Kidney epithelial cell (primary cell): ENCODE data around the gene TDP1. TPM values are rescaled to one million over a fixed set of nuclear protein-coding genes. Genes with fewer than 3 reads are reported as not detected.

Source experiments
- DNase-seq: peaks from one replicate; pipeline ENCODE4 v3.0.0-alpha.2; 2010; ENCODE audit warnings: low read depth
- H3K27me3 ChIP-seq: 2 replicates; pipeline ENCODE4 v1.6.0; 2011; ENCODE audit warnings: low read length; ENCODE audit not compliant: control insufficient read depth, insufficient read depth
- H3K36me3 ChIP-seq: 2 replicates; pipeline ENCODE4 v1.5.1; 2011; ENCODE audit warnings: low read length; ENCODE audit not compliant: control insufficient read depth, insufficient read depth
- H3K4me3 ChIP-seq: 2 replicates; pipeline ENCODE4 v1.5.1; 2011; ENCODE audit warnings: low read depth, mild to moderate bottlenecking, control low read depth, low read length
- CTCF ChIP-seq: IDR thresholded peaks from 2 replicates; pipeline ENCODE4 v1.5.1; 2011; ENCODE audit warnings: mild to moderate bottlenecking, moderate library complexity, low read length, control low read depth, inconsistent platforms; ENCODE audit not compliant: insufficient read depth, poor library complexity, severe bottlenecking
- total RNA-seq: library from RNA; depleted of rRNA; stranded (reverse); fragments of >200 nt; gene quantifications from 2 replicates; pipeline ENCODE4 v1.2.3, GENCODE V29; 2015

The TDP1 gene
- total RNA-seq, 1 donor from 2014 or later = 24.2 TPM

GRCh38 chr14:90093942-90094595 is 138.3 kb downstream of the TDP1 start:
- Histone ChIP-seq H3K4me3 (no peak overlapping the region), H3K36me3 (no peaks in the 10 kb centered on the region), H3K27me3 (no peaks in the 10 kb centered on the region)
- no peak for DNase-seq
- TF ChIP-seq CTCF = no peak

Other genes with a start within 250 kb of the TDP1 start
- 3.3 and 12.8 TPM in 2 replicates for gene EFCAB11, start 1.2 kb upstream of the TDP1 start, total RNA-seq
- gene KCNK13, start 106.1 kb downstream of the TDP1 start, total RNA-seq = 0.13 and 0.89 TPM in 2 replicates